HepG2 (cell line): ENCODE results near the gene ANKRD65. TPM values are rescaled to one million over a fixed set of nuclear protein-coding genes. Genes with fewer than 3 reads are reported as not detected.

Experiments used
- ATAD3A ChIP-seq: sonication (generic); formaldehyde crosslinking; IDR thresholded peaks from 2 replicates; pipeline ENCODE4 v1.4.0; 2020; ENCODE audit warnings: missing genetic modification reagents
- BRF2 ChIP-seq: sonication (generic); formaldehyde crosslinking; IDR thresholded peaks from 2 replicates; pipeline ENCODE4 v1.8.1; 2022; ENCODE audit warnings: mild to moderate bottlenecking, missing genetic modification reagents
- FOXP1 ChIP-seq, 2 experiments: fragments of 450-650 bp in 1 of 2; IDR thresholded peaks; 2 replicates each; pipeline ENCODE4 v1.6.1; 2017 to 2018; ENCODE audit warnings: antibody characterized with exemption in 1 of 2
- FOXP4 ChIP-seq: sonication (generic); formaldehyde crosslinking; IDR thresholded peaks from 2 replicates; pipeline ENCODE4 v1.4.0; 2020; ENCODE audit warnings: missing genetic modification reagents
- IKZF1 ChIP-seq: fragments of 450-650 bp; IDR thresholded peaks from 2 replicates; pipeline ENCODE4 v1.7.1; 2016
- JUN ChIP-seq: sonication (generic); formaldehyde crosslinking; IDR thresholded peaks from 2 replicates; pipeline ENCODE4 v1.4.0; 2020; ENCODE audit warnings: mild to moderate bottlenecking, missing genetic modification reagents
- LBX2 ChIP-seq: sonication (generic); formaldehyde crosslinking; IDR thresholded peaks from 2 replicates; pipeline ENCODE4 v1.5.0; 2020; ENCODE audit warnings: missing genetic modification reagents, mild to moderate bottlenecking, borderline replicate concordance
- SNRNP70 ChIP-seq: fragments of 200-400 bp; formaldehyde crosslinking; IDR thresholded peaks from 2 replicates; pipeline ENCODE4 v1.6.1; 2017; ENCODE audit warnings: mild to moderate bottlenecking, low read depth, low read length, moderate library complexity
- TCF12 ChIP-seq, 2 experiments: fragments of 450-650 bp in 1 of 2; sonication (generic) in 1 of 2; formaldehyde crosslinking in 1 of 2; IDR thresholded peaks; 2 replicates each; pipeline versions ENCODE4 v1.6.1 to v1.8.0; 2017 to 2022; ENCODE audit warnings: antibody characterized with exemption in 1 of 2, mild to moderate bottlenecking in 1 of 2, missing genetic modification reagents in 1 of 2, moderate library complexity in 1 of 2
- THAP8 ChIP-seq: sonication (generic); formaldehyde crosslinking; IDR thresholded peaks from 2 replicates; pipeline ENCODE4 v1.5.1; 2020; ENCODE audit warnings: missing genetic modification reagents, mild to moderate bottlenecking, borderline replicate concordance
- U2AF2 ChIP-seq: fragments of 200-400 bp; formaldehyde crosslinking; IDR thresholded peaks from 2 replicates; pipeline ENCODE4 v1.6.1; 2017; ENCODE audit warnings: low read depth, mild to moderate bottlenecking, low read length
- USF2 ChIP-seq, 2 experiments: sonication (generic) in 1 of 2; formaldehyde crosslinking in 1 of 2; IDR thresholded peaks; 2 replicates each; pipeline versions ENCODE4 v1.5.1 to v1.6.1; 2011 to 2020; ENCODE audit warnings: borderline replicate concordance in 1 of 2, low read depth in 1 of 2, low read length in 1 of 2, mild to moderate bottlenecking in 1 of 2, missing genetic modification reagents in 1 of 2, moderate library complexity in 1 of 2
- ZMYM2 ChIP-seq: sonication (generic); formaldehyde crosslinking; IDR thresholded peaks from 2 replicates; pipeline ENCODE4 v1.8.0; 2022; ENCODE audit warnings: mild to moderate bottlenecking, missing genetic modification reagents
- ZNF333 ChIP-seq: sonication (generic); formaldehyde crosslinking; IDR thresholded peaks from 2 replicates; pipeline ENCODE4 v1.4.0; 2020; ENCODE audit warnings: mild to moderate bottlenecking, missing genetic modification reagents, borderline replicate concordance
- ZNF441 ChIP-seq: sonication (generic); formaldehyde crosslinking; IDR thresholded peaks from 2 replicates; pipeline ENCODE4 v1.7.0; 2021; ENCODE audit warnings: missing genetic modification reagents, borderline replicate concordance
- ZNF652 ChIP-seq: IDR thresholded peaks from 2 replicates; pipeline ENCODE4 v1.6.1; 2016; ENCODE audit warnings: low read depth, borderline replicate concordance
- ZNF770 ChIP-seq: sonication (generic); formaldehyde crosslinking; IDR thresholded peaks from 2 replicates; pipeline ENCODE4 v1.5.0; 2020; ENCODE audit warnings: mild to moderate bottlenecking, missing genetic modification reagents
- ZNF816 ChIP-seq: sonication (generic); formaldehyde crosslinking; IDR thresholded peaks from 2 replicates; pipeline ENCODE4 v1.8.0; 2022; ENCODE audit warnings: missing genetic modification reagents, mild to moderate bottlenecking, borderline replicate concordance
- ZNF839 ChIP-seq: sonication (generic); formaldehyde crosslinking; IDR thresholded peaks from 2 replicates; pipeline ENCODE4 v1.4.0; 2020; ENCODE audit warnings: missing genetic modification reagents, mild to moderate bottlenecking, borderline replicate concordance
- polyA plus RNA-seq, 8 experiments: library from polyadenylated mRNA; depleted of rRNA in 3 of 8; stranded (reverse) in 7 of 8; unstranded in 1 of 8; fragments of >200 nt; fragmentation: Illumina TruSeq in 4 of 8; extraction: Trizol in 4 of 8; gene quantifications; 2 replicates each; pipeline versions ENCODE4 v1.2.1 to v1.2.3, GENCODE V29; 2011 to 2016; ENCODE audit warnings: low read depth in 4 of 8, missing spikeins in 1 of 8, mixed read lengths in 1 of 8; ENCODE audit not compliant: insufficient read depth in 1 of 8
- total RNA-seq, 5 experiments: library from RNA; depleted of rRNA; stranded (reverse); fragments of >200 nt; fragmentation: Illumina TruSeq; extraction: Trizol; gene quantifications; 2 replicates each; pipeline ENCODE4 v1.2.3, GENCODE V29; 2016; ENCODE audit warnings: low read depth in 1 of 5

ANKRD65 gene
- total and polyA plus RNA-seq, 2 of the 13 experiments (the other 11 are each of a cell fraction or from before 2014, with no cell fraction given), result 12.1 to 30.1 TPM

GRCh38 chr1:1435106-1435903 is 14.2 kb upstream of the ANKRD65 start, which contains the start of gene VWA1 (continued):
- TF ChIP-seq ZNF441 (CRISPR knock-in tag) (peak; percentile 87), FOXP1 (IDR thresholded peaks at IDR 0.05) (no peak), FOXP1 (CRISPR knock-in tag; IDR thresholded peaks at IDR 0.05) (no peak), USF2 (IDR thresholded peaks at IDR 0.05; ENCODE audit: low read depth, low read length) (no peak), USF2 (CRISPR knock-in tag; IDR thresholded peaks at IDR 0.05; ENCODE audit: borderline replicate concordance) (no peak), IKZF1 (no peak), ZNF652 (no peak), ZNF333 (CRISPR knock-in tag) (0 out of 2 replicates have a peak, but pooled peaks have one; percentile 28), U2AF2 (no peak), SNRNP70 (no peak), ZMYM2 (CRISPR knock-in tag) (no peak), BRF2 (no peak), JUN (CRISPR knock-in tag) (0 out of 2 replicates have a peak, but pooled peaks have one; percentile 6), ZNF770 (CRISPR knock-in tag) (0 out of 2 replicates have a peak, but pooled peaks have one; percentile 20), TCF12 (IDR thresholded peaks at IDR 0.05) (no peak), TCF12 (CRISPR knock-in tag; IDR thresholded peaks at IDR 0.05) (no peak), LBX2 (CRISPR knock-in tag) (peak; percentile 49; the same call in 1 of the 2 replicates), ZNF816 (CRISPR knock-in tag) (no peak; the same call in 1 of the 2 replicates), THAP8 (no peak), FOXP4 (no peak), ATAD3A (CRISPR knock-in tag) (no peak), ZNF839 (CRISPR knock-in tag) (no peak)
